Measurements from ENCODE around the gene YBX1. TPM values are rescaled to one million over a fixed set of nuclear protein-coding genes. Genes with fewer than 3 reads are reported as not detected.
"Not testable (repeated sequence)": the region's sequence is repeated elsewhere in the genome, so short reads cannot be mapped to it uniquely, and the experiment has no call there.

Gene YBX1
- total RNA-seq, 5 donors from 2014 or later (not counting 1 experiment from before 2014, with no cell fraction given): 274 to 340 (median 307) TPM

- no peak for ATAC-seq (replicated peaks in 1 of 4)
- H3K4me3 ChIP-seq (ENCODE audit: control insufficient read depth in 1 of 2, extremely low read depth in 1 of 2, low read length in 1 of 2): no peak overlapping the region
- Mint-ChIP-seq H3K4me3 (no peak overlapping the region), H3K4me1 (peaks cover 73 to 82% (median 76%) of the 10 kb centered on the region in 3 donors), H3K9me3 (no peaks in the 10 kb centered on the region), H3K27me3 (no peaks in the 10 kb centered on the region), H3K27ac (peak overlapping the region; percentile 64 to 66), H3K36me3 (peaks cover 40% of the 10 kb centered on the region)
- no peaks in the 10 kb centered on the region for H3K27me3 ChIP-seq (replicated peaks in 1 of 2; ENCODE audit: control insufficient read depth in 2 of 2, extremely low read depth in 1 of 2, insufficient read depth in 2 of 2, low read length in 1 of 2)
- WGBS (ENCODE audit: insufficient coverage): 78% methylated on average over 3 of the region's 5 CpGs
- no peak overlapping the region for H3K27ac ChIP-seq (ENCODE audit: low read length)
- H3K4me1 ChIP-seq (ENCODE audit: control insufficient read depth in 1 of 2, extremely low read depth in 1 of 2, insufficient read depth in 2 of 2, low read length in 2 of 2): peaks cover 19 to 29% of the 10 kb centered on the region in 2 experiments
- H3K9me3 ChIP-seq: no peaks in the 10 kb centered on the region
- ChIA-PET CTCF (interaction anchor here in 1 of 2 donors (1.0 kb wide), 1 partner anchor 10 kb away, joined by 3 read pairs; the partner anchor contains the start of gene YBX1), POLR2A (interaction anchor here (0.7 to 1.0 kb wide), 3 partner anchors 9 to 37 kb away, joined by 3 to 7 read pairs (median 3); no protein-coding TSS in a partner anchor)
- peaks cover 0 to 27% of the 10 kb centered on the region in 2 donors for H3K36me3 ChIP-seq (ENCODE audit: control insufficient read depth in 2 of 2, extremely low read depth in 1 of 2, insufficient read depth in 1 of 2, low read length in 1 of 2)
- DNase-seq: no peak
These were observed 10.2 kb downstream of the YBX1 start for GRCh38 chr1:42692461-42692860.

- Mint-ChIP-seq H3K27ac (peak overlapping the region; percentile 41 to 66), H3K36me3 (peaks cover 40% of the 10 kb centered on the region), H3K4me1 (peaks cover 68 to 78% (median 71%) of the 10 kb centered on the region in 3 donors), H3K9me3 (no peaks in the 10 kb centered on the region), H3K27me3 (no peaks in the 10 kb centered on the region), H3K4me3 (no peak overlapping the region)
- DNase-seq: no peak
- Histone ChIP-seq H3K27ac (ENCODE audit: low read length) (no peak overlapping the region), H3K27me3 (replicated peaks in 1 of 2; ENCODE audit: control insufficient read depth in 2 of 2, extremely low read depth in 1 of 2, insufficient read depth in 2 of 2, low read length in 1 of 2) (no peaks in the 10 kb centered on the region), H3K9me3 (no peaks in the 10 kb centered on the region), H3K4me1 (ENCODE audit: control insufficient read depth in 1 of 2, extremely low read depth in 1 of 2, insufficient read depth in 2 of 2, low read length in 2 of 2) (peaks cover 14 to 26% of the 10 kb centered on the region in 2 experiments), H3K4me3 (ENCODE audit: control insufficient read depth in 1 of 2, extremely low read depth in 1 of 2, low read length in 1 of 2) (no peak overlapping the region), H3K36me3 (ENCODE audit: control insufficient read depth in 2 of 2, extremely low read depth in 1 of 2, insufficient read depth in 1 of 2, low read length in 1 of 2) (peaks cover 0 to 31% of the 10 kb centered on the region in 2 donors)
- ATAC-seq (replicated peaks in 1 of 4): no peak
- no CpG with 5 or more reads among the region's 2 CpGs for WGBS (ENCODE audit: insufficient coverage)
- ChIA-PET POLR2A (interaction anchor here (0.7 to 1.0 kb wide), 3 partner anchors 9 to 37 kb away, joined by 3 to 7 read pairs (median 3); no protein-coding TSS in a partner anchor), CTCF (no interaction called here)
These were observed 10.7 kb downstream of the YBX1 start for GRCh38 chr1:42692911-42693310.

- H3K27ac Mint-ChIP-seq: peak overlapping the region in 1 of 2 donors; percentile 42
- no peaks in the 10 kb centered on the region for H3K27me3 Mint-ChIP-seq
- ATAC-seq (replicated peaks in 1 of 4): no peak
- H3K4me3 Mint-ChIP-seq: no peak overlapping the region
- H3K4me1 Mint-ChIP-seq: peaks cover 20 to 26% (median 24%) of the 10 kb centered on the region in 3 donors
- no peaks in the 10 kb centered on the region for H3K9me3 Mint-ChIP-seq
- no peak for DNase-seq
- ChIA-PET POLR2A (interaction anchor here in 1 of 2 donors (0.6 to 1.0 kb wide), 2 partner anchors 18 to 44 kb away, joined by 4 read pairs; no protein-coding TSS in a partner anchor), CTCF (interaction anchor here in 1 of 2 donors (0.6 kb wide), 1 partner anchor 24 kb away, joined by 5 read pairs; no protein-coding TSS in a partner anchor)
- Histone ChIP-seq H3K9me3 (no peaks in the 10 kb centered on the region), H3K4me3 (ENCODE audit: control insufficient read depth in 1 of 2, extremely low read depth in 1 of 2, low read length in 1 of 2) (no peak overlapping the region), H3K4me1 (ENCODE audit: control insufficient read depth in 1 of 2, extremely low read depth in 1 of 2, insufficient read depth in 2 of 2, low read length in 2 of 2) (no peaks in the 10 kb centered on the region), H3K36me3 (ENCODE audit: control insufficient read depth in 2 of 2, extremely low read depth in 1 of 2, insufficient read depth in 1 of 2, low read length in 1 of 2) (peaks cover 9 to 73% of the 10 kb centered on the region in 2 donors), H3K27me3 (replicated peaks in 1 of 2; ENCODE audit: control insufficient read depth in 2 of 2, extremely low read depth in 1 of 2, insufficient read depth in 2 of 2, low read length in 1 of 2) (no peaks in the 10 kb centered on the region), H3K27ac (ENCODE audit: low read length) (no peak overlapping the region)
- H3K36me3 Mint-ChIP-seq: peaks cover 76% of the 10 kb centered on the region
- 100% methylated on average over 2 of the region's 4 CpGs for WGBS (ENCODE audit: insufficient coverage)
These were observed 16.0 kb downstream of the YBX1 start for GRCh38 chr1:42698081-42698813.

GRCh38 chr1:42700006-42700405 is 17.8 kb downstream of the YBX1 start:
- no peak overlapping the region for H3K4me3 ChIP-seq (ENCODE audit: control insufficient read depth in 1 of 2, extremely low read depth in 1 of 2, low read length in 1 of 2)
- DNase-seq (no peak), ATAC-seq (replicated peaks in 1 of 4) (no peak)
- Mint-ChIP-seq H3K27me3 (no peaks in the 10 kb centered on the region), H3K9me3 (no peaks in the 10 kb centered on the region), H3K4me3 (no peak overlapping the region), H3K36me3 (peaks cover 79% of the 10 kb centered on the region), H3K4me1 (peaks cover 9 to 14% (median 10%) of the 10 kb centered on the region in 3 donors), H3K27ac (no peak overlapping the region)
- no peak overlapping the region for H3K27ac ChIP-seq (ENCODE audit: low read length)
- ChIA-PET CTCF (no interaction called here), POLR2A (interaction anchor here in 1 of 2 donors (0.7 kb wide), 1 partner anchor 314 kb away, joined by 4 read pairs; no protein-coding TSS in a partner anchor)
- H3K9me3 ChIP-seq: no peaks in the 10 kb centered on the region
- no peaks in the 10 kb centered on the region for H3K27me3 ChIP-seq (replicated peaks in 1 of 2; ENCODE audit: control insufficient read depth in 2 of 2, extremely low read depth in 1 of 2, insufficient read depth in 2 of 2, low read length in 1 of 2)
- H3K4me1 ChIP-seq (ENCODE audit: control insufficient read depth in 1 of 2, extremely low read depth in 1 of 2, insufficient read depth in 2 of 2, low read length in 2 of 2): no peaks in the 10 kb centered on the region
- H3K36me3 ChIP-seq (ENCODE audit: control insufficient read depth in 2 of 2, extremely low read depth in 1 of 2, insufficient read depth in 1 of 2, low read length in 1 of 2): peaks cover 9 to 81% of the 10 kb centered on the region in 2 donors

GRCh38 chr1:42703888-42704464 is 21.8 kb downstream of the YBX1 start:
- no peaks in the 10 kb centered on the region for H3K27me3 Mint-ChIP-seq
- no peak overlapping the region for H3K27ac ChIP-seq (ENCODE audit: low read length)
- H3K4me3 ChIP-seq (ENCODE audit: control insufficient read depth in 1 of 2, extremely low read depth in 1 of 2, low read length in 1 of 2): no peak overlapping the region
- no peak for ATAC-seq (replicated peaks in 1 of 4)
- peaks cover 5 to 60% of the 10 kb centered on the region in 2 donors for H3K36me3 ChIP-seq (ENCODE audit: control insufficient read depth in 2 of 2, extremely low read depth in 1 of 2, insufficient read depth in 1 of 2, low read length in 1 of 2)
- H3K27me3 ChIP-seq (replicated peaks in 1 of 2; ENCODE audit: control insufficient read depth in 2 of 2, extremely low read depth in 1 of 2, insufficient read depth in 2 of 2, low read length in 1 of 2): no peaks in the 10 kb centered on the region
- peak overlapping the region in 1 of 2 donors; percentile 30 for H3K27ac Mint-ChIP-seq
- peaks cover 0 to 1% (median 0%) of the 10 kb centered on the region in 3 donors for H3K4me1 Mint-ChIP-seq
- DNase-seq: no peak
- H3K4me1 ChIP-seq (ENCODE audit: control insufficient read depth in 1 of 2, extremely low read depth in 1 of 2, insufficient read depth in 2 of 2, low read length in 2 of 2): no peaks in the 10 kb centered on the region
- no peaks in the 10 kb centered on the region for H3K9me3 Mint-ChIP-seq
- ChIA-PET POLR2A (interaction anchor here in 1 of 2 donors (0.7 kb wide), 1 partner anchor 963 kb away, joined by 3 read pairs; no protein-coding TSS in a partner anchor), CTCF (no interaction called here)
- H3K4me3 Mint-ChIP-seq: no peak overlapping the region
- no peaks in the 10 kb centered on the region for H3K9me3 ChIP-seq
- peaks cover 69% of the 10 kb centered on the region for H3K36me3 Mint-ChIP-seq
- 92% methylated on average over 5 of the region's 7 CpGs for WGBS (ENCODE audit: insufficient coverage)

GRCh38 chr1:42712808-42713207 is 30.6 kb downstream of the YBX1 start:
- H3K4me3 Mint-ChIP-seq; H3K4me1 ChIP-seq (ENCODE audit: control insufficient read depth in 1 of 2, extremely low read depth in 1 of 2, insufficient read depth in 2 of 2, low read length in 2 of 2); H3K36me3 ChIP-seq (ENCODE audit: control insufficient read depth in 2 of 2, extremely low read depth in 1 of 2, insufficient read depth in 1 of 2, low read length in 1 of 2); ATAC-seq (replicated peaks in 1 of 4); H3K4me3 ChIP-seq (ENCODE audit: control insufficient read depth in 1 of 2, extremely low read depth in 1 of 2, low read length in 1 of 2); H3K9me3 ChIP-seq; H3K27me3 ChIP-seq (replicated peaks in 1 of 2; ENCODE audit: control insufficient read depth in 2 of 2, extremely low read depth in 1 of 2, insufficient read depth in 2 of 2, low read length in 1 of 2); H3K27ac ChIP-seq (ENCODE audit: low read length); H3K27me3 Mint-ChIP-seq; CTCF ChIA-PET; H3K27ac Mint-ChIP-seq; DNase-seq: not testable (repeated sequence)
- WGBS (ENCODE audit: insufficient coverage): no CpG with 5 or more reads among the region's 3 CpGs
- POLR2A ChIA-PET: interaction anchor here in 1 of 2 donors (0.6 kb wide), 1 partner anchor 75 kb away, joined by 12 read pairs; no protein-coding TSS in a partner anchor
- H3K4me1 Mint-ChIP-seq: peaks cover 4 to 13% (median 7%) of the 10 kb centered on the region in 3 donors
- peaks cover 15 to 20% (median 17%) of the 10 kb centered on the region in 3 donors for H3K9me3 Mint-ChIP-seq
- H3K36me3 Mint-ChIP-seq: peaks cover 71% of the 10 kb centered on the region
